ENCODE results near the gene TARS1.
"Not testable (repeated sequence)": the region's sequence is repeated elsewhere in the genome, so short reads cannot be mapped to it uniquely, and the experiment has no call there.

TARS1 gene

DNA sequence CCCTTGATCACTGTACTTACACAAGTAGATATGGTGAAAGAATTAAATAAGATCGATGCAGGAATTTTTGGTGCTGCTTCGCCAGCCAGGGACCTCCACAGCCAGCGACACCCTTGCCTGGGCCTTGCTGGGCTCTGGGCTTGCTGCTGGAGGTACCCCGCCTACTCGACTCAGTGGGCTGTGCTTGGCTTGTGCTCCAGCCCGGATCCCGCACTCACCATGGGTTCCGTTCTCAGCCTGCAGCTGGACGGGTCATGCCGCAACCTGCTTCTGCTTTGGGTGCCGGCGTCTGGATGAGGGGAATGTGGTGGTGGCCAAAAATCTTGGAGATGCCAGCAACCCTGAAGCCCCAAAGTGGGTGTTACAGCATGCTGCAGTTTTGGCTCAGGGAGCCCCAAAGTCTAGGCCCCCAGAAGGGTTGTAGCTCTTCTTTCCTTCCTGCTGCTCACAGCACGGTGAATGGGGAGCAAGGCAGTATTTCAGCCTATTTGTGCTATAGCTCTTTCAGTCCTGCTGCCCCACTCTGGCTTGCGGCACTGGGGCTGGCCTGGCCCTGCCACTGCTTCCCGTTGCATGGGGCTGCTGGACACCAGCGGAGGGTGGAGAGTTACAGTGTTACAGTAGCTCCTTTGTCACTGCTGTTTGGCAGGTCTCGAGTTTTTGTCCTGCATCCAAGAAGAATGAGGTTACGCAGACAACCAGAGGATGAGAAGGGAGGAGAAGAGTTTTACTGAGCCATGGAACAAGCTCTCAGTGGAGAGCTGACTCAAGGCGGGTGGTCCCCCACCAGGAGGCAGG lies 48.0 kb downstream of the TARS1 start:
- DNase-seq (ENCODE audit: low spot score) = no peak

DNA sequence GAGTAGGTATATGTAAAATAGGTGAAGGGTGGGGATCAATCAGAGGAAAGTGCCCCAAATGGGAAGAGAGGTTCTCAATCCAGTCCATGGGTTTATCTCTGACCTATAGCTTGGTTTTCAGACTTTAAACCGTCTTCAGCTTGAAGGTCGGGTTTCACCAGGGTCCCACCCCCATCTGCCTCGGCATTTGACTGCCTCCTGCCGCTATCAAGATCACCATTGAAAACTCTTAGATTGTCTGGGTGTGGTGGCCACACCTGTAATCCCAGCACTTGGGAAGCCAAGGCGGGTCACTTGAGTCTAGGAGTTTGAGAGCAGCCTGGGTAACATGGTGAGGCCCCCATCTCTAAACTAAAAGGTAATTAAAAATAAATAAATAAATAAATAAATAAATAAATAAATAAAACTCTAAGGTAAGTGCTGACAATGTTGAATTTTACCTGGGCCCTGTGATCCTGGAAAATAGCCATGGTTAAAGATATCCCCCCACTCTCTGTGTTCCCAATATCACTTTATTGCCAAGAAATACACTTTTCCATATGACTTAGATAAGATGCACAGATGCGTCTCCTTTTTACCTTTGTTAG lies 48.8 kb downstream of the TARS1 start:
- no peak for DNase-seq (ENCODE audit: low spot score)

DNA sequence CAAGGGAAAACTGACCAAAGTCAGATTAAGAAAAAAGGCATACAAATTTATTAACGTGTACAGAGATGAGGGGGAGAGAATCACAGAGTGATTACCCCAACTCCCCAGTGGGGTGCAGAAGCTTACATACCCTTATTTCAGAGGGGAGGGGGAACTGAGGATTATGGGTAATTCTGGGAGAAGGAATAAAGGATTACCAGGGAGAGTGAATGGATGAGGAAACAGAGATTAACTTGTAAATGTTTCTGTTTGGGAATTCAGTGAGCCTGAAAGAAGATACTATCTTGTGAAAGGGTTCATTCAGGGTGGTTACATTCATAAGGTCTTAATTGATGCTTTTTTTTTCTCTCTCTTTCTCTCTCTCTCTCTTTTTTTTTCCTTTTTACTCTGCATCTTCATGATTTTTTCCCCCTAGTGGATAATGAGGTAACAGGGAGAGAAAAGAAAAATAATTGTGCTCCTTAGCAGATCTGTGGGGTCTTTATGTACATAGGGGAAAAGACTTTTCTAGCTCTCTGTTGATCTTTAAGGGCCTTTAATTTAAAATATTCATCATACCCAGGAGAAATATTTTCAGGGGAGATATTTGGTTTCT lies 49.4 kb downstream of the TARS1 start:
- no peak for DNase-seq (ENCODE audit: low spot score)

DNA sequence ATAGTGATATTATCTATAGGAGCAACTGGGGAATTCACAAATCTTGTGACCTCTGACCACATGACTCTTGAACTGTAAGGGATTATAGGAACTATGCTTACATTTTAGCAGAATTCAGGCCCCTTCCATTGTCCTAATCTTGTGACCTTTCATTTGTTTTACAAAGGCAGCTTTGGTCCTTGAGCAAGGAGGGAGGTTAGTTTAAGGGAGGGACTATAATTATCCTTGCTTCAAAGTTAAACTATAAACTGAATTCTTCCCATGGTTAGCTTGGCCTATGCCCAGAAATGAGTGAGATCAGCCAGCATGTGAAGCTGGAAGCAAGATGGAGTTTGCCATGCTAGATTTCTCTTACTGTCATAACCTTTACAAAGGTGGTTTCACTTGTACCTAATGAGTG lies 51.2 kb downstream of the TARS1 start:
- no peak for DNase-seq (ENCODE audit: low spot score)

DNA sequence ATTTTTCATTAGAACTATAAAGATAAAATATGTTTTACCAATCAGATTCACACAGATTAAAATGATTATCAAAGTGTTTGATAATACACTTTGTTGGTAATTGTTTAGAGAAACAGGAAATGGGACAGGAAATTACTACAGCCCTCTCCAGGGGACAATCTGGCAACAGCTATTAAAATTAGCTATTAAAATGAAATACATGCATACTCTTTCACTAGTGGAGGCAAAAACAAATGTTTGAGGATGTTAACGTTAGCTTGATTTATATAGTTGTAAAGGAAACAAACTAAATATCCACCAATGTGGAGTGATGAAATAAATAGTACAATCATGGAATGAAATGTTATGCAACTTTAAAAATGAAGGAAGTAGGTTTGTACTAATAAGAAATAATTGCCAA lies 53.7 kb downstream of the TARS1 start:
- DNase-seq (ENCODE audit: low spot score) = no peak

DNA sequence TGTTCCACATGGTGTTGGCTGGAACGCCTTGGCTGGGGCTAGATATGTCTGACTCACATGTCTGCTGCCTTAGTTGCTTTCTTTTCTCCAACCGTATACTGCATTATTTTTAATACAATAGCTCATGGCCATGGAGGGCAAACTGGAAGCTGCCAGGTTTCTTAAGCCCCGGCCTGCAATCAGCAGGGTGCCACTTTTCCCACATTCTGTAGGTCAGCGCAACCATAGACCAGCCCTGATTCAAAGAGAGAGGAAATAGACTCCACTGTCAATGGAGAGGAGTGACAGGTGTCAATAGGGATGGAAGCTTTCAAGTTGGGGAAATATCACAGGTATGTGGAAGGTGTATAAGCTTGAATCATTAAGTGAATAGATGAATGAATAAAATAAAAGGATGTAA lies 60.5 kb downstream of the TARS1 start:
- DNase-seq (ENCODE audit: low spot score) = no peak

DNA sequence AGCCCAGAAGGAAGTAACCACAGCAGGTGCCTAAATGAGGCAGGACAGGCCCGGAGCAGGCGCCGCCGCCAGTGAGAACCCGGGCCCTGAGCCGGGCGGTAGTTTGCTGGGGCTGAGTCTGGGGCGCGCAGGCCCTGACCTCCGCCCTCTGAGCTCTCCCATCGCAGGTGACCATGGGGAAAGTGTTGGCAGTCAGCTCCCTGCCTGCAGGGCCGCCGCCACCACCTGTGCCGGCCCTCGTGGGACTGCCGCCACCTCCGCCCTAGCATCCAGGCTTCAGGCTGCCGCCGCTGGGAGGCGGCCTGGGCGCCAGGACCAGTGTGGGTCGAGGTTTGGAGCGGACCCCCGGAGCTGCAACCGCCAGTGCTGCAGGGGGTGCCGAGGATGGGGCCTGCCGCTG lies 61.1 kb downstream of the TARS1 start:
- DNase-seq (ENCODE audit: low spot score) = no peak

DNA sequence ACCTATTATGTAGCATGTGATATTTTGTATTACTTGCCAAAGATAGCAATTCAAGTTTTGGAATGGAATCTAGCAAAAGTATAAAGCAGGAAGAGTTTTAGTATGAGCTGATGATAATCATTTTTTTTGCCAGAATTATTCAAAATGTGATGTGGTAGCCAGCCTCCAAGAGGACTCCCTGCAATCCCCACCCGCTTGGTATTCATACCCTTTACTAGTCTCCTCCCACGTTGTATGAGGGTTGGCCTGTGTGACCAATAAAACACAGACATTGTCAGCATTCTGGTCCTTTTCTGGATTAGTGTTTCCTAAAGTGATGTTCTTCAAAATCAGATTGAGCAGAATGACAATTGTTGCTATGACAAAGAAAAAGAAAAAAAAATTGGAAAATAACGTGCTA lies 63.8 kb downstream of the TARS1 start:
- DNase-seq (ENCODE audit: low spot score) = no peak

DNA sequence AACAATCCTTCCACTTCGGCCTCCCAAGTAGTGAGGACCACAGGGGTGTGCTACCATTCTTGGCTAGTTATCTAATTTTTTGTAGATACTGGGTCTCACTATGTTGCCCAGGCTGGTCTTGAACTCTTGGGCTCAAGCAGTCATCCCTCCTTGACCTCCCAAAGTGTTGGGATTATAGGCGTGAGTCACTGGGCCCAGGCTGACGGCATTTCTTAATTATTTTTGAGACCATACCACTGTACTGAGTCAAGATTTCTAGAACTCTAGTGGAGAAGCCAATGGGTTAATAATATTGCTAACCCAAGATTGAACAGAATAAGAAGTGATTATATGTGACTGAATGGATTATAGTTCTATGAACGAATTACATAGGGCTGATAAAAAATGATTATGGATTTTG lies 66.7 kb downstream of the TARS1 start:
- no peak for DNase-seq (ENCODE audit: low spot score)

DNA sequence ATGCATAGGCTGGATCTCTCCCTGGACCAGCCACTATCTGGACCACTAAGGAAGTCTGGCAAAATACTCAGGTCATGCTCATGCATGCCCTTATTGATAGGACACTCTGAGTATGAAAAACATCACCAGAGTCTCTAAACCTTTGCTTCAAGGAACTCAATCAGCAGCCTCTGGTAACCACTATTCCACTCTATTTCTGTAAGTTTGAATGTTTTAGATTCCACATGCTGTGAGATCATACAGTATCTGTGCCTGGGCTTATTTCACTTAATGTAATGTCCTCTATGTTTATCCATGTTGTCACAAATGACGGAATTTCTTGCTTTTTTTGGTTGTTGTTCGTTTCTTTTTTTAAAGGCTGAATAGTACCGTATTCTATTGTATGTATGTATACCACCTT lies 68.3 kb downstream of the TARS1 start:
- DNase-seq (ENCODE audit: low spot score) = no peak

DNA sequence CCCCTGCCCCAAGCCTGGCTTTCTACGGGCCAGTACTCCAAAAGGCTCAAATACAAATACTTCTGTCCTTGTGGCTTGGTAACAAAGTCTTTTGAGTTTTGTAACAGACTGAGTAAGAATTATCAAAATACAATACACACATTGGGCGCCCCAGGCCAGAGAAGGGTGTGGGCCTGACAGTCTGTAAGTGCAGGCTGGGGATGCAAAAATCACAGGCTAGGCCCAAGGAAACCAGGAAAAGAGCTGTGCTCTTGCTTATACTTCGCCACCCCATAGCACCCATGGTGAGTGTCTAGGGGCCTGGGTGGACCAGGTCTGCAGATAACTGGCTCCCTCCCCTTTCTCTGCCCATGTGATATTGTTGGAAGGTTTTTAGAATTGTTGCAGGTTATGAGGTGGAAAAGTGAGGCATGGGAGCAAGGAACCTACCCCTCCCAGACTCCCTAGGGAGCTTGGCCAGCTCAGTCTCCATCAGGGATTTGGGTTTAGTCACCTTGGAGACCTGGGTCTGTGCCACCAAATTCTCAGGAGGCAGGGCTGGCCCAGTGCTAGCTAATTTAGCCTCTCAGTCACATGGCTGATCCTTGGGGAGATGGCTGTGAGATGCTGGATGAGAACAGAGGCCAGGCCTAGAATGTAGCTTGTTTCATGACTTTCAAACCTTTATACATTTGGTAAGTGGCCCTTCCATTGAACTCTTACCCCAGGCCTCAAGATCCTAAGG lies 72.9 kb downstream of the TARS1 start:
- DNase-seq (ENCODE audit: low spot score) = no peak

DNA sequence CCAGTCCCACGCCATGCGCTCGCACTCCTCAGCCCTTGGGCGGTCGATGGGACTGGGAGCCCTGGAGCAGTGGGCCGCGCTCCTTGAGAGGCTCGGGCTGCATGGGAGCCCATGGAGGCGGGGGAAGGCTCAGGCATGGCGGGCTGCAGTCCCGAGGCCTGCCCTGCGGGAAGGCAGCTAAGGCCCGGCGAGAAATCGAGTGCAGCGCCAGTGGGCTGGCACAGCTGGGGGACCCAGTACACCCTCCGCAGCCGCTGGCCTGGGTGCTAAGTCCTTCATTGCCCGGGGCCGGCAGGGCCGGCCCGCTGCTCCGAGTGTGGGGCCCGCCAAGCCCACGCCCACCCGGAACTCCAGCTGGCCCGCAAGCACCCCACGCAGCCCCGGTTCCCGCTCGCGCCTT lies 74.6 kb downstream of the TARS1 start:
- not testable (repeated sequence) for DNase-seq (ENCODE audit: low spot score)

DNA sequence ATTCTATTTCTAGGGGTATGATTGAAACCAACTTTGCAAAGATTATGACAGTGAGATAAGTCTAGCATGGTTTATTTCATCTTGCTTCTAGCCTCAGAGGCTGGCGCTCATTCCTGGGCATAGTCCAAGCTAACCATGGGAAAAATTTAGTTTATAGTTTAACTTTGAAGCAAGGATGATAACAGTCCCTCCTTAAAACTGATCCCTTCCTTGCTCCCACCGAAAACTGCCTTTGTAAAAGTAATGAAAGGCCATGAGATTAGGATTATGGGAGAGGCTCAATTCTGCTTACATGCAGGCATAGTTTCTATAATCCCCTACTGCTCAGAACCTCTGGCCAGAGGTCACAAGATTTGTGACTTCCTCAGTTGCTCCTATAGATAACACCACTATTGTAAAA lies 75.7 kb downstream of the TARS1 start:
- DNase-seq (ENCODE audit: low spot score) = no peak
